ENCODE measurements around the gene PER1. TPM values are rescaled to one million over a fixed set of nuclear protein-coding genes. Genes with fewer than 3 reads are reported as not detected.

PER1 gene
- total and polyA plus RNA-seq, 2 of the 13 experiments (the other 11 are each of a cell fraction or from before 2014, with no cell fraction given) = 2.6 to 3.6 TPM

- H3K9me3 ChIP-seq (ENCODE audit: low read length) = no peaks in the 10 kb centered on the region
- ChIA-PET POLR2A (interaction anchor here (0.9 to 4.5 kb wide), 5 partner anchors 12 to 119 kb away, joined by 4 to 160 read pairs (median 7); partner anchors contain the start of genes BORCS6 and SLC25A35), CTCF (ENCODE audit: low intra/inter-chr PET ratio, low total read pairs) (no interaction called here)
- intact Hi-C loops (cut with micrococcal nuclease; ENCODE audit: unreplicated experiment) (no loop called here), in situ Hi-C loops (cut with HindIII; ENCODE audit: extremely low pct_ligation_motif_present, low pct_unique_long_range_greater_than_20kb) (no loop called here)
- peak overlapping the region; percentile 63 to 86 (median 83) for H3K4me3 ChIP-seq (replicated peaks in 1 of 3; ENCODE audit: insufficient read depth in 1 of 3, low read depth in 2 of 3, low read length in 3 of 3)
- ATAC-seq = peak; percentile 26
- no peak for DNase-seq (ENCODE audit: low spot score)
- H3K9ac ChIP-seq (ENCODE audit: insufficient read depth, low read depth, low read length) = peak overlapping the region; percentile 74
- WGBS (ENCODE audit: low lambda C conversion rate) = 0% methylated on average over 10 of the region's 11 CpGs
- H3K4me1 ChIP-seq (ENCODE audit: insufficient read depth, low read length) = peaks cover 47% of the 10 kb centered on the region
- peak overlapping the region; percentile 95 for H3K4me2 ChIP-seq (ENCODE audit: low read depth, low read length)
- no peaks in the 10 kb centered on the region for H3K36me3 ChIP-seq (replicated peaks in 1 of 2; ENCODE audit: control insufficient read depth in 1 of 2, insufficient read depth in 2 of 2, low read length in 2 of 2)
- no peaks in the 10 kb centered on the region for H3K79me2 ChIP-seq (ENCODE audit: insufficient read depth, low read length)
- peak overlapping the region; percentile 18 for H2AFZ ChIP-seq (ENCODE audit: low read length)
- BruUV-seq (replicated peaks) = no TSS peak
- FAIRE-seq = no peak
- H3K27ac ChIP-seq (ENCODE audit: extremely low read length, insufficient read depth, low read length) = peak overlapping the region; percentile 65
- H4K20me1 ChIP-seq (ENCODE audit: insufficient read depth, low read length) = no peaks in the 10 kb centered on the region
- no peaks in the 10 kb centered on the region; a peak in 1 of 5 replicates for H3K27me3 ChIP-seq (ENCODE audit: control insufficient read depth in 1 of 2, insufficient read depth in 2 of 2, low read length in 2 of 2)
- no peak for TF ChIP-seq ZFP41 (CRISPR knock-in tag; IDR thresholded peaks at IDR 0.05; ENCODE audit: borderline replicate concordance)
- 0 out of 2 replicates have a peak, but pooled peaks have one; percentile 40 for TF ChIP-seq HDAC1 (CRISPR knock-in tag; IDR thresholded peaks at IDR 0.05)
- TF ChIP-seq AGO1 (IDR thresholded peaks at IDR 0.05; ENCODE audit: low read depth, low read length, poor library complexity, severe bottlenecking) = no peak
- no peak for TF ChIP-seq ESRRA (CRISPR knock-in tag; IDR thresholded peaks at IDR 0.05; ENCODE audit: low read depth)
- TF ChIP-seq, protein P1, sequence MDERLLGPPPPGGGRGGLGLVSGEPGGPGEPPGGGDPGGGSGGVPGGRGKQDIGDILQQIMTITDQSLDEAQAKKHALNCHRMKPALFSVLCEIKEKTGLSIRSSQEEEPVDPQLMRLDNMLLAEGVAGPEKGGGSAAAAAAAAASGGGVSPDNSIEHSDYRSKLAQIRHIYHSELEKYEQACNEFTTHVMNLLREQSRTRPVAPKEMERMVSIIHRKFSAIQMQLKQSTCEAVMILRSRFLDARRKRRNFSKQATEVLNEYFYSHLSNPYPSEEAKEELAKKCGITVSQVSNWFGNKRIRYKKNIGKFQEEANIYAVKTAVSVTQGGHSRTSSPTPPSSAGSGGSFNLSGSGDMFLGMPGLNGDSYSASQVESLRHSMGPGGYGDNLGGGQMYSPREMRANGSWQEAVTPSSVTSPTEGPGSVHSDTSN (CRISPR knock-in tag; IDR thresholded peaks at IDR 0.05) = no peak
- 0 out of 2 replicates have a peak, but pooled peaks have one; percentile 23 for TF ChIP-seq PAX8 (CRISPR knock-in tag; IDR thresholded peaks at IDR 0.05; ENCODE audit: borderline replicate concordance)
- no peak for TF ChIP-seq ZXDC (CRISPR knock-in tag; IDR thresholded peaks at IDR 0.05)
- no peak for TF ChIP-seq ZNF660 (CRISPR knock-in tag; IDR thresholded peaks at IDR 0.05; ENCODE audit: borderline replicate concordance, low read depth)
- no peak for TF ChIP-seq DNMT3B (CRISPR knock-in tag; conservative IDR thresholded peaks at IDR 0.05)
- TF ChIP-seq ZNF276 (CRISPR knock-in tag; IDR thresholded peaks at IDR 0.05; ENCODE audit: low read depth) = no peak
- TF ChIP-seq ZNF781 (CRISPR knock-in tag; IDR thresholded peaks at IDR 0.05; ENCODE audit: borderline replicate concordance, not compliant biosample characterization) = no peak
- TF ChIP-seq AKAP8 (CRISPR knock-in tag; IDR thresholded peaks at IDR 0.05) = no peak
- no peak for TF ChIP-seq HNRNPK (IDR thresholded peaks at IDR 0.05; ENCODE audit: low read depth, low read length, poor library complexity, severe bottlenecking)
- TF ChIP-seq ZBTB21 (CRISPR knock-in tag; IDR thresholded peaks at IDR 0.05) = no peak
- no peak for TF ChIP-seq ZNF180 (CRISPR knock-in tag; IDR thresholded peaks at IDR 0.05; ENCODE audit: borderline replicate concordance, low read depth)
- no peak for TF ChIP-seq SNAI1 (CRISPR knock-in tag; IDR thresholded peaks at IDR 0.05; ENCODE audit: borderline replicate concordance)
- TF ChIP-seq, protein P2, sequence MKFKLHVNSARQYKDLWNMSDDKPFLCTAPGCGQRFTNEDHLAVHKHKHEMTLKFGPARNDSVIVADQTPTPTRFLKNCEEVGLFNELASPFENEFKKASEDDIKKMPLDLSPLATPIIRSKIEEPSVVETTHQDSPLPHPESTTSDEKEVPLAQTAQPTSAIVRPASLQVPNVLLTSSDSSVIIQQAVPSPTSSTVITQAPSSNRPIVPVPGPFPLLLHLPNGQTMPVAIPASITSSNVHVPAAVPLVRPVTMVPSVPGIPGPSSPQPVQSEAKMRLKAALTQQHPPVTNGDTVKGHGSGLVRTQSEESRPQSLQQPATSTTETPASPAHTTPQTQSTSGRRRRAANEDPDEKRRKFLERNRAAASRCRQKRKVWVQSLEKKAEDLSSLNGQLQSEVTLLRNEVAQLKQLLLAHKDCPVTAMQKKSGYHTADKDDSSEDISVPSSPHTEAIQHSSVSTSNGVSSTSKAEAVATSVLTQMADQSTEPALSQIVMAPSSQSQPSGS (CRISPR knock-in tag; IDR thresholded peaks at IDR 0.05) = no peak
Observed at GRCh38 chr17:8175795-8176196, 23.6 kb upstream of the PER1 start.

Data from HepG2 (cell line).